Measurements from ENCODE around the gene GSX1. TPM values are rescaled to one million over a fixed set of nuclear protein-coding genes. Genes with fewer than 3 reads are reported as not detected.

Gene GSX1
- total RNA-seq, 1 experiment from 2014 or later: not detected

DNA sequence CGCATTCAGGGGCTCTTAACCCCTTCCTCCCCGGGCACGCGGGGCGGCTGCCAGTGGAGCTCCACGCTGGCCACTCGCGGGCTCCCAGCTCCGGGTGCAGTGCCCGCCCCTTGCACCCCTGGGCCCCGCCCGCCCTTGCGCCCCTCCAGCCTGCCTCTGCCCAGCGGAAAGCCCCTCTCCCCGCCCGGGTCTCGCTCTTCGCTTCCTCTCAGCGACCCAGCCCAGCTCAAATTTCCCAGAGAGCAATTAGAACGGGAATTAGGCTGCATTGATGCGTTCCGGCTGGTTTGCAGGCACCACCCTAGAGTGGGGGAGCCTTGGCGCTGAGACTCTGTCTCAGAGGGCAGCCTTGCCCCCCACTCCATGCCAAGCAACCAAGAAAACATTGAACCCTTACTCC, 1.8 kb upstream of the GSX1 start:
- no peaks in the 10 kb centered on the region for H3K36me3 Mint-ChIP-seq (ENCODE audit: insufficient read depth, unreplicated experiment)
- no peak for TF ChIP-seq CTCF (IDR thresholded peaks at IDR 0.05; ENCODE audit: unreplicated experiment)

GRCh38 chr13:27791146-27791900, 960 bp upstream of the GSX1 start:
- no TSS peak for BruUV-seq (replicated peaks)
- Mint-ChIP-seq H3K9me3 (ENCODE audit: unreplicated experiment) (peaks cover 7% of the 10 kb centered on the region), H3K27ac (ENCODE audit: low read depth, unreplicated experiment) (no peak overlapping the region), H3K4me1 (ENCODE audit: insufficient read depth, unreplicated experiment) (peaks cover 22% of the 10 kb centered on the region), H3K27me3 (ENCODE audit: insufficient read depth, unreplicated experiment) (peaks cover 98% of the 10 kb centered on the region), H3K36me3 (ENCODE audit: insufficient read depth, unreplicated experiment) (no peaks in the 10 kb centered on the region), H3K4me3 (ENCODE audit: unreplicated experiment) (peak overlapping the region; percentile 78)
- TF ChIP-seq CTCF (IDR thresholded peaks at IDR 0.05; ENCODE audit: unreplicated experiment): no peak
- intact Hi-C loops (cut with micrococcal nuclease): no loop called here
- CTCF ChIA-PET: interaction anchor here (0.7 kb wide), 1 partner anchor 22 kb away, joined by 3 read pairs; no protein-coding TSS in a partner anchor
- no peak for DNase-seq (ENCODE audit: unreplicated experiment)
- POLR2A ChIA-PET: interaction anchor here (0.8 kb wide), 1 partner anchor 148 kb away, joined by 3 read pairs; no protein-coding TSS in a partner anchor

More for the DNA sequence above, 1.8 kb upstream of the GSX1 start:
- peaks cover 7% of the 10 kb centered on the region for H3K9me3 Mint-ChIP-seq (ENCODE audit: unreplicated experiment)
- ChIA-PET CTCF (interaction anchor here (0.7 kb wide), 1 partner anchor 21 kb away, joined by 3 read pairs; no protein-coding TSS in a partner anchor), POLR2A (interaction anchor here (0.8 kb wide), 1 partner anchor 147 kb away, joined by 3 read pairs; no protein-coding TSS in a partner anchor)
- H3K27ac Mint-ChIP-seq (ENCODE audit: low read depth, unreplicated experiment): no peak overlapping the region
- no TSS peak for BruUV-seq (replicated peaks)
- peaks cover 90% of the 10 kb centered on the region for H3K27me3 Mint-ChIP-seq (ENCODE audit: insufficient read depth, unreplicated experiment)
- H3K4me1 Mint-ChIP-seq (ENCODE audit: insufficient read depth, unreplicated experiment): peaks cover 17% of the 10 kb centered on the region
- peak overlapping the region; percentile 78 for H3K4me3 Mint-ChIP-seq (ENCODE audit: unreplicated experiment)
- intact Hi-C loops (cut with micrococcal nuclease): no loop called here
- DNase-seq (ENCODE audit: unreplicated experiment): no peak

DNA sequence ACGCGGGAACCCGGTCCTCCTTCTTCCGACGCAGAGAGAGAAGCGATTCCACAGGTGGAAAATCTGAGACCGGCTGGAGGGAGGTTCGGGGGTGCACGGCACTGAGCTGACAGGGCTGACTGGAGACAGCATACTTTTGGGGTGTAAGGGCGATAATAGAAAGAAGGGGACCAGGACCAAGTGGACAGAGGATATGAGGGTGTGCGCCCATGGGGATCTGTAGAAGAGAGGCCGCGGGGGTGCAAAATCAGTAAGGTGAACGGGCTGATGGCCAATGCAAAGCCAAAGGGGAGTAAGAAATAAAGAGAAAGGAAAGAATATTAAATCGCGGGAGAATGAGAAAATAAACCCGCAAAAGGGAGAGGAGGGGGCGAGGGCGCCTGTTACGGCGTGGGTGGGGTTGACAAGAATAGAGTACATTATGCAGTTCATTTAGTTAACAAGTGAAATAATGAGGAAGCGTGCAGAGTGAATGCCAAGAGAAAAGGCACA, 336 bp upstream of the GSX1 start:
- ChIA-PET CTCF (no interaction called here), POLR2A (no interaction called here)
- Mint-ChIP-seq H3K4me3 (ENCODE audit: unreplicated experiment) (peak overlapping the region; percentile 78), H3K36me3 (ENCODE audit: insufficient read depth, unreplicated experiment) (no peaks in the 10 kb centered on the region), H3K9me3 (ENCODE audit: unreplicated experiment) (peaks cover 7% of the 10 kb centered on the region), H3K4me1 (ENCODE audit: insufficient read depth, unreplicated experiment) (peaks cover 22% of the 10 kb centered on the region), H3K27ac (ENCODE audit: low read depth, unreplicated experiment) (no peak overlapping the region), H3K27me3 (ENCODE audit: insufficient read depth, unreplicated experiment) (peaks cover 98% of the 10 kb centered on the region)
- TF ChIP-seq CTCF (IDR thresholded peaks at IDR 0.05; ENCODE audit: unreplicated experiment): no peak
- no peak for DNase-seq (ENCODE audit: unreplicated experiment)
- intact Hi-C loops (cut with micrococcal nuclease): no loop called here
- no TSS peak for BruUV-seq (replicated peaks)

- no peak overlapping the region for H3K4me3 Mint-ChIP-seq (ENCODE audit: unreplicated experiment)
- H3K4me1 Mint-ChIP-seq (ENCODE audit: insufficient read depth, unreplicated experiment): peaks cover 22% of the 10 kb centered on the region
- ChIA-PET CTCF (no interaction called here), POLR2A (no interaction called here)
- H3K27ac Mint-ChIP-seq (ENCODE audit: low read depth, unreplicated experiment): no peak overlapping the region
- intact Hi-C loops (cut with micrococcal nuclease): no loop called here
- no peak for TF ChIP-seq CTCF (IDR thresholded peaks at IDR 0.05; ENCODE audit: unreplicated experiment)
- no peaks in the 10 kb centered on the region for H3K36me3 Mint-ChIP-seq (ENCODE audit: insufficient read depth, unreplicated experiment)
- no TSS peak for BruUV-seq (replicated peaks)
- H3K9me3 Mint-ChIP-seq (ENCODE audit: unreplicated experiment): peaks cover 7% of the 10 kb centered on the region
- H3K27me3 Mint-ChIP-seq (ENCODE audit: insufficient read depth, unreplicated experiment): peaks cover 82% of the 10 kb centered on the region
- DNase-seq (ENCODE audit: unreplicated experiment): no peak
Measured at GRCh38 chr13:27793507-27794367, 1.5 kb downstream of the GSX1 start.

All from MCF 10A (cell line).